BLaER1 (cell line): Measurements from ENCODE around the gene NPB.
A peak's percentile ranks its signal among the peaks of the same experiment; 100 is the strongest.

Source experiments
- H3K27ac ChIP-seq: shearing (Covaris generic); formaldehyde crosslinking; 2 replicates; pipeline ENCODE4 v1.8.1; 2022
- H3K27me3 ChIP-seq: shearing (Covaris generic); formaldehyde crosslinking; 2 replicates; pipeline ENCODE4 v1.8.1; 2022
- H3K36me3 ChIP-seq: shearing (Covaris generic); formaldehyde crosslinking; 2 replicates; pipeline ENCODE4 v1.8.1; 2022
- H3K4me1 ChIP-seq: shearing (Covaris generic); formaldehyde crosslinking; 2 replicates; pipeline ENCODE4 v1.8.1; 2022
- H3K4me2 ChIP-seq: shearing (Covaris generic); formaldehyde crosslinking; 2 replicates; pipeline ENCODE4 v1.8.1; 2022
- H3K4me3 ChIP-seq: shearing (Covaris generic); formaldehyde crosslinking; 2 replicates; pipeline ENCODE4 v1.8.1; 2022
- H3K9ac ChIP-seq: shearing (Covaris generic); formaldehyde crosslinking; 2 replicates; pipeline ENCODE4 v1.8.1; 2022
- H3K9me3 ChIP-seq: shearing (Covaris generic); formaldehyde crosslinking; 2 replicates; pipeline ENCODE4 v1.8.1; 2022
- H4K20me1 ChIP-seq: shearing (Covaris generic); formaldehyde crosslinking; 2 replicates; pipeline ENCODE4 v1.8.1; 2022
- Cebpa-rat ChIP-seq: shearing (Covaris generic); IDR thresholded peaks from 2 replicates; pipeline ENCODE4 v1.8.1; 2022

NPB gene

DNA sequence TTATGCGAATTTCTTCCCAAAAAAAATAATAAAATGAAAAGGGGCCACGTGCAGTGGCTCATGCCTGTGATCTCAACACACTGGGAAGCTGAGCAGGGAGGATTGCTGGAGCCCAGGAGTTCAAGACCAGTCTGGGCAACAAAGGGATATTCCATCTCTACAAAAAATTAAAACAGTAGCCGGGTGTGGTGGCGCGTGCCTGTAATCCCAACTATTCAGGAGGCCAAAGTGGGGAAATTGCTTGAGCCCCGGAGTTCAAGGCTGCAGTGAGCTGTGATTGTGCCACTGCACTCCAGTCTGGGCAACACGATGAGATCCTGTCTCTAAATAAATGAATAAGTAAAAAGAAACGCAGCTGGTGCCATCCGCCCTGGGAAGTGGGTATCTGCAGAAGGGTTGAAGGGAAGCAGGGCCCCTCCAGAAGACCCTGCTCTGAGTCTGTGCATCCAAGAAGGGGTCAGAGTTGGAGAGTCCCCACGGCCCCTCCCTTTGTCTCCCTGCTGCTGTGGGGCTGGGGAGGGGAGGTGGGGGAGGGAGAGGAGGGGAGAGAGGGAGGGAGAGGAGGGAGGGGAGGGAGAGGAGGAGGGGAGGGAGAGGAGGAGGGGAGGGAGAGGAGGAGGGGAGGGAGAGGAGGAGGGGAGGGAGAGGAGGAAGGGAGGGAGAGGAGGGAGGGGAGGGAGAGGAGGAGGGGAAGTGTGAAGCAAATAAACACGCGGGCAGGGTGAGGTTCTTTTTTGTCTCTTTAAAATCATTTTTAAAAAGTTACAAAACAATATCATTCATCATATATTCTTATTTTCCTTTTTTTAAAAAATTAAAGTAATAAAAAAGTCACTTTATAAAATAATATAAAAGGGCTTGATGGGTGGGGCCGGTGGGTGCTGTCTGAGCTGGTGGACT lies 50.0 kb downstream of the NPB start:
- no peak overlapping the region for H3K27ac ChIP-seq
- peaks cover 6% of the 10 kb centered on the region for H3K27me3 ChIP-seq
- H4K20me1 ChIP-seq, result no peaks in the 10 kb centered on the region
- H3K9ac ChIP-seq, result no peak overlapping the region
- H3K4me2 ChIP-seq, result peak overlapping the region; percentile 22; the same call in 1 of the 2 replicates
- no peaks in the 10 kb centered on the region for H3K9me3 ChIP-seq
- H3K36me3 ChIP-seq, result no peaks in the 10 kb centered on the region
- peaks cover 13% of the 10 kb centered on the region for H3K4me1 ChIP-seq
- no peak overlapping the region for H3K4me3 ChIP-seq
- no peak for TF ChIP-seq Cebpa-rat
